A549 (cell line): ENCODE data around the gene MEIOSIN. TPM values are rescaled to one million over a fixed set of nuclear protein-coding genes. Genes with fewer than 3 reads are reported as not detected.

Experiments used
- ATAC-seq, 2 experiments: fragments of 200-7000 bp in 1 of 2; fragments of >200 bp in 1 of 2; cut with Nextera tagmentation in 1 of 2; cut with Tn5 transposase in 1 of 2; 3 replicates each; pipeline versions ENCODE4 v1.8.0 to v1.9.1; 2018 to 2020; ENCODE audit warnings: mild to moderate bottlenecking in 1 of 2, moderate library complexity in 1 of 2
- CTCF ChIA-PET: fragments of 300-600 bp; sonication (Branson Sonifier 250); formaldehyde crosslinking; extraction: SDS; loops from one replicate; lab custom pipeline; 2021; ENCODE audit warnings: antibody characterized with exemption, inconsistent platforms; lab: Yijun Ruan, JAX
- POLR2A ChIA-PET: fragments of 350-600 bp; formaldehyde crosslinking; extraction: SDS; loops from one replicate; lab custom pipeline; 2021; ENCODE audit warnings: antibody characterized with exemption, inconsistent platforms; lab: Yijun Ruan, JAX
- DNase-seq, 2 experiments: peaks; one replicate each; pipeline versions ENCODE4 v3.0.0 to v3.0.0-alpha.2; 2011 to 2016; ENCODE audit warnings: low read depth in 1 of 2, low spot score in 1 of 2
- FAIRE-seq: peaks from 2 replicates; lab custom pipeline; 2011; peaks lifted over from hg19 to GRCh38; lab: Jason Lieb, UNC
- H3K27ac ChIP-seq, 2 experiments: fragments of >200 bp; sonication (Bioruptor Twin); formaldehyde crosslinking; 3 replicates each; pipeline ENCODE4 v1.5.1; 2016 to 2017
- H3K4me1 ChIP-seq: fragments of >200 bp; sonication (Bioruptor Twin); formaldehyde crosslinking; 3 replicates; pipeline ENCODE4 v1.6.1; 2016
- H3K4me2 ChIP-seq: fragments of >200 bp; sonication (Bioruptor Twin); formaldehyde crosslinking; 3 replicates; pipeline ENCODE4 v1.6.1; 2016
- H3K4me3 ChIP-seq: fragments of >200 bp; sonication (Bioruptor Twin); formaldehyde crosslinking; 3 replicates; pipeline ENCODE4 v1.5.1; 2016
- H3K9me3 ChIP-seq: fragments of >200 bp; sonication (Bioruptor Twin); formaldehyde crosslinking; 3 replicates; pipeline ENCODE4 v1.6.1; 2016
- BHLHE40 ChIP-seq: IDR thresholded peaks from 2 replicates; pipeline ENCODE4 v1.6.1; 2012; ENCODE audit warnings: low read depth, low read length, inconsistent platforms
- CBX8 ChIP-seq: fragments of 200-600 bp; sonication (generic); IDR thresholded peaks from 2 replicates; pipeline ENCODE4 v1.6.1; 2016
- CHD2 ChIP-seq: fragments of 150-350 bp; IDR thresholded peaks from 2 replicates; pipeline ENCODE4 v1.6.1; 2014; ENCODE audit warnings: low read length; ENCODE audit not compliant: partially characterized antibody
- CHD4 ChIP-seq: fragments of 200-600 bp; sonication (generic); IDR thresholded peaks from 2 replicates; pipeline ENCODE4 v1.6.1; 2016; ENCODE audit warnings: antibody characterized with exemption, mild to moderate bottlenecking, borderline replicate concordance
- FOSB ChIP-seq: fragments of 250-450 bp; sonication (Bioruptor Pico); IDR thresholded peaks from 2 replicates; pipeline ENCODE4 v1.5.0; 2020; ENCODE audit warnings: mild to moderate bottlenecking, moderate library complexity
- FOSL2 ChIP-seq, 2 experiments: fragments of 450-650 bp in 1 of 2; fragments of >200 bp in 1 of 2; sonication (Bioruptor Twin) in 1 of 2; formaldehyde crosslinking; IDR thresholded peaks; 2 replicates each; pipeline versions ENCODE4 v1.5.0 to v1.6.1; 2016 to 2020; ENCODE audit warnings: mild to moderate bottlenecking in 1 of 2, moderate library complexity in 1 of 2
- FOXS1 ChIP-seq: fragments of 250-450 bp; sonication (Bioruptor Pico); IDR thresholded peaks from 2 replicates; pipeline ENCODE4 v1.5.0; 2020; ENCODE audit warnings: mild to moderate bottlenecking, moderate library complexity
- HEYL ChIP-seq: fragments of 250-450 bp; sonication (Bioruptor Pico); IDR thresholded peaks from 2 replicates; pipeline ENCODE4 v1.8.0; 2021; ENCODE audit warnings: mild to moderate bottlenecking, moderate library complexity
- HOXA7 ChIP-seq: fragments of 250-450 bp; sonication (Bioruptor Pico); IDR thresholded peaks from 2 replicates; pipeline ENCODE4 v1.5.0; 2020; ENCODE audit warnings: mild to moderate bottlenecking, moderate library complexity
- HOXB13 ChIP-seq: fragments of 250-450 bp; sonication (Bioruptor Pico); IDR thresholded peaks from 2 replicates; pipeline ENCODE4 v1.5.0; 2020; ENCODE audit warnings: low read depth, mild to moderate bottlenecking, moderate library complexity
- JUNB ChIP-seq: fragments of >200 bp; sonication (Bioruptor Twin); formaldehyde crosslinking; IDR thresholded peaks from 2 replicates; pipeline ENCODE4 v1.6.1; 2016
- MAX ChIP-seq: IDR thresholded peaks from 2 replicates; pipeline ENCODE4 v1.6.1; 2012
- PHF8 ChIP-seq: fragments of 200-600 bp; sonication (generic); IDR thresholded peaks from 2 replicates; pipeline ENCODE4 v1.6.1; 2016; ENCODE audit warnings: low read depth, mild to moderate bottlenecking, antibody characterized with exemption, moderate library complexity, borderline replicate concordance
- RAD21 ChIP-seq, 2 experiments: fragments of >200 bp in 1 of 2; sonication (Bioruptor Twin) in 1 of 2; formaldehyde crosslinking in 1 of 2; IDR thresholded peaks in 1 of 2; conservative IDR thresholded peaks in 1 of 2; 2 replicates in 1 of 2; 3 replicates in 1 of 2; pipeline ENCODE4 v1.6.1; 2012 to 2018; ENCODE audit warnings: inconsistent platforms in 1 of 2
- RARB ChIP-seq: fragments of 250-450 bp; sonication (Bioruptor Pico); IDR thresholded peaks from 2 replicates; pipeline ENCODE4 v1.8.0; 2021; ENCODE audit warnings: mild to moderate bottlenecking, moderate library complexity
- TFCP2L1 ChIP-seq: fragments of 250-450 bp; sonication (Bioruptor Pico); IDR thresholded peaks from 2 replicates; pipeline ENCODE4 v1.5.0; 2021; ENCODE audit warnings: mild to moderate bottlenecking
- TP53 ChIP-seq: fragments of 250-450 bp; sonication (Bioruptor Pico); IDR thresholded peaks from 2 replicates; pipeline ENCODE4 v1.5.0; 2021; ENCODE audit warnings: mild to moderate bottlenecking, moderate library complexity
- ZNF302 ChIP-seq: fragments of 250-450 bp; sonication (Bioruptor Pico); IDR thresholded peaks from 2 replicates; pipeline ENCODE4 v1.9.0; 2021; ENCODE audit warnings: inconsistent platforms, mild to moderate bottlenecking, moderate library complexity
- WGBS: methylation state at CpG from one replicate; pipeline ENCODE4 v1.1.6; 2017; ENCODE audit errors: missing lambda C conversion rate; 5-methylcytosine and 5-hydroxymethylcytosine counted together
- polyA plus RNA-seq, 4 experiments: library from polyadenylated mRNA; depleted of rRNA in 3 of 4; stranded (reverse); fragments of >200 nt; fragmentation: RNase III in 1 of 4; extraction: RNeasy Plus Mini Kit Qiagen cat#74134 plus additional on column Dnase treatment in 1 of 4; gene quantifications; 2 replicates in 3 of 4; 3 replicates in 1 of 4; pipeline ENCODE4 v1.2.3, GENCODE V29; 2011 to 2017
- TF ChIP-seq, protein P1 (sequence below): IDR thresholded peaks from 2 replicates; pipeline ENCODE4 v1.6.1; 2012
- TF ChIP-seq, protein P2 (sequence below): fragments of 200-600 bp; sonication (generic); IDR thresholded peaks from 2 replicates; pipeline ENCODE4 v1.6.1; 2016; ENCODE audit warnings: antibody characterized with exemption, mild to moderate bottlenecking, moderate library complexity
- TF ChIP-seq, protein P3 (sequence below): fragments of 150-350 bp; IDR thresholded peaks from 2 replicates; pipeline ENCODE4 v1.6.1; 2014; ENCODE audit warnings: low read depth, mild to moderate bottlenecking, low read length

Gene MEIOSIN
- polyA plus RNA-seq, 2 of the 4 experiments (the other 2 are of a cell fraction) = not detected

- ATAC-seq = no peak
- Histone ChIP-seq H3K9me3 (no peaks in the 10 kb centered on the region), H3K4me2 (peak overlapping the region; percentile 84; the same call in 2 of the 3 replicates), H3K27ac (peak overlapping the region in 1 of 2 experiments; percentile 14; a peak in 2 of 6 replicates), H3K4me1 (peaks cover 34% of the 10 kb centered on the region), H3K4me3 (no peak overlapping the region)
- WGBS = 82% methylated on average over 3 of the region's 3 CpGs
- POLR2A ChIA-PET = interaction anchor here (1.2 kb wide), 1 partner anchor 54 kb away, joined by 4 read pairs; the partner anchor contains the start of gene SIX5
- TF ChIP-seq HOXB13 = 0 out of 2 replicates have a peak, but pooled peaks have one; percentile 44
- TF ChIP-seq, protein P1, sequence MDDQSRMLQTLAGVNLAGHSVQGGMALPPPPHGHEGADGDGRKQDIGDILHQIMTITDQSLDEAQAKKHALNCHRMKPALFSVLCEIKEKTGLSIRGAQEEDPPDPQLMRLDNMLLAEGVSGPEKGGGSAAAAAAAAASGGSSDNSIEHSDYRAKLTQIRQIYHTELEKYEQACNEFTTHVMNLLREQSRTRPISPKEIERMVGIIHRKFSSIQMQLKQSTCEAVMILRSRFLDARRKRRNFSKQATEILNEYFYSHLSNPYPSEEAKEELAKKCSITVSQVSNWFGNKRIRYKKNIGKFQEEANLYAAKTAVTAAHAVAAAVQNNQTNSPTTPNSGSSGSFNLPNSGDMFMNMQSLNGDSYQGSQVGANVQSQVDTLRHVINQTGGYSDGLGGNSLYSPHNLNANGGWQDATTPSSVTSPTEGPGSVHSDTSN = no peak
- no peak for FAIRE-seq
- no peak for DNase-seq
- CTCF ChIA-PET = interaction anchor here (0.9 to 12.7 kb wide), 9 partner anchors 8 to 158 kb away, joined by 3 to 160 read pairs (median 7); partner anchors contain the start of genes QPCTL, SIX5 and SNRPD2
Measured at GRCh38 chr19:45715139-45715538, 18.1 kb upstream of the MEIOSIN start.

GRCh38 chr19:45716359-45717130 is 16.7 kb upstream of the MEIOSIN start:
- Histone ChIP-seq H3K27ac (peak overlapping the region; percentile 92 to 96), H3K4me2 (peak overlapping the region; percentile 84), H3K4me3 (peak overlapping the region; percentile 80), H3K4me1 (peaks cover 34% of the 10 kb centered on the region), H3K9me3 (no peaks in the 10 kb centered on the region)
- ChIA-PET POLR2A (interaction anchor here (0.6 to 2.3 kb wide), 13 partner anchors 8 to 53 kb away, joined by 3 to 67 read pairs (median 5); partner anchors contain the start of genes FBXO46, QPCTL, SIX5 and SNRPD2), CTCF (interaction anchor here (0.7 to 12.7 kb wide), 20 partner anchors 9 to 100 kb away, joined by 3 to 160 read pairs (median 6); partner anchors contain the start of genes QPCTL, SIX5 and SNRPD2)
- TF ChIP-seq PHF8 (peak; percentile 24; the same call in 1 of the 2 replicates), TFCP2L1 (CRISPR knock-in tag) (peak; percentile 77; the same call in 1 of the 2 replicates), FOSB (CRISPR knock-in tag) (0 out of 2 replicates have a peak, but pooled peaks have one; percentile 32), JUNB (no peak), TP53 (peak; percentile 41; the same call in 1 of the 2 replicates), HOXA7 (CRISPR knock-in tag) (0 out of 2 replicates have a peak, but pooled peaks have one; percentile 43)
- TF ChIP-seq, protein P2, sequence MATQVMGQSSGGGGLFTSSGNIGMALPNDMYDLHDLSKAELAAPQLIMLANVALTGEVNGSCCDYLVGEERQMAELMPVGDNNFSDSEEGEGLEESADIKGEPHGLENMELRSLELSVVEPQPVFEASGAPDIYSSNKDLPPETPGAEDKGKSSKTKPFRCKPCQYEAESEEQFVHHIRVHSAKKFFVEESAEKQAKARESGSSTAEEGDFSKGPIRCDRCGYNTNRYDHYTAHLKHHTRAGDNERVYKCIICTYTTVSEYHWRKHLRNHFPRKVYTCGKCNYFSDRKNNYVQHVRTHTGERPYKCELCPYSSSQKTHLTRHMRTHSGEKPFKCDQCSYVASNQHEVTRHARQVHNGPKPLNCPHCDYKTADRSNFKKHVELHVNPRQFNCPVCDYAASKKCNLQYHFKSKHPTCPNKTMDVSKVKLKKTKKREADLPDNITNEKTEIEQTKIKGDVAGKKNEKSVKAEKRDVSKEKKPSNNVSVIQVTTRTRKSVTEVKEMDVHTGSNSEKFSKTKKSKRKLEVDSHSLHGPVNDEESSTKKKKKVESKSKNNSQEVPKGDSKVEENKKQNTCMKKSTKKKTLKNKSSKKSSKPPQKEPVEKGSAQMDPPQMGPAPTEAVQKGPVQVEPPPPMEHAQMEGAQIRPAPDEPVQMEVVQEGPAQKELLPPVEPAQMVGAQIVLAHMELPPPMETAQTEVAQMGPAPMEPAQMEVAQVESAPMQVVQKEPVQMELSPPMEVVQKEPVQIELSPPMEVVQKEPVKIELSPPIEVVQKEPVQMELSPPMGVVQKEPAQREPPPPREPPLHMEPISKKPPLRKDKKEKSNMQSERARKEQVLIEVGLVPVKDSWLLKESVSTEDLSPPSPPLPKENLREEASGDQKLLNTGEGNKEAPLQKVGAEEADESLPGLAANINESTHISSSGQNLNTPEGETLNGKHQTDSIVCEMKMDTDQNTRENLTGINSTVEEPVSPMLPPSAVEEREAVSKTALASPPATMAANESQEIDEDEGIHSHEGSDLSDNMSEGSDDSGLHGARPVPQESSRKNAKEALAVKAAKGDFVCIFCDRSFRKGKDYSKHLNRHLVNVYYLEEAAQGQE = no peak
- peak; percentile 7 for FAIRE-seq
- WGBS = 4% methylated on average over 24 of the region's 24 CpGs
- peak; percentile 14 to 20; a peak in 5 of 6 replicates for ATAC-seq
- DNase-seq = peak; percentile 36 to 50

DNA sequence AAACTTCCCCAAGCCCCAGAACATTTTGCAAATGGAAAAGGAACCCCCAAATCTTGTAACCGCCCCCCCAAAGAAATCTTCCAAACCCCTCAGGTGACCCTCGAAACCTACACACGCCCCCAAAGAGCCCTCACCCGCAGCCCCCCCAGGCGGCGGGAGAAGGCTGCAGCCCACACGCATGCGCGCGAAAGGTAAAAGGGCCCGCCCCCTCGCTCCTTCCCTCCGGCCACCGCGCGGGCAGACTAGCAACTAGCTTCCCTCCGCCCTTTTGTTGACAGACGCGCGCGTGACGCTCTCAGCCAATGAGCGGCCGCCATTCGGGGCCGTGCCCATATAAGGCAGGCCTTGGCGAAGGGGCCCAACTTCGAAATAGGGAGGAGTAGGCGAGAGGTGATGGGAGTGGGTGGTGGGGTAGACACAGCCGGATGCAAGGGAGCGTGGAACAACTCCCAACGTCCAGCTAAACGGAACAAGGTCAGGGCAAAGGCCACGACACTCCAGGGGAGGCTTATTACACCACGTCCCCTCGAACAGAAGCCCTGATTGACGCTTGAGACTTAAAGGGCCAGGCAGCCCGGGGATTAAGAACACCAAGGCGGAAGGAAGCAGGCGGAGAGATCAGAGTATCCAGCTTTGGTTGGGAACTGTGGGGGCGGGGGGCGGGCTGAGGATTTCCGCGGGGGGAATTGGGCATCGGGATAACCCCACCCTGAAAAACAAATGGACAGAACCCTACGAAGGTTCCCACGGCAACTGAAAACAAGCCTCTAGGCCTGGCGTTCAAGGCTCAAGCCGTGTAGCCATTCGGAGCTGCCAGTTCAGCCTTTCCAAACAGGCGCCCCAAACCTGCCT is 15.9 kb upstream of the MEIOSIN start:
- Histone ChIP-seq H3K4me1 (peaks cover 38% of the 10 kb centered on the region), H3K4me3 (peak overlapping the region; percentile 80), H3K9me3 (peaks cover 4% of the 10 kb centered on the region), H3K4me2 (peak overlapping the region; percentile 88), H3K27ac (peak overlapping the region; percentile 92 to 96)
- ATAC-seq = peak; percentile 92 to 97
- POLR2A ChIA-PET = interaction anchor here (0.6 to 2.3 kb wide), 16 partner anchors 9 to 52 kb away, joined by 3 to 67 read pairs (median 4); partner anchors contain the start of genes FBXO46, QPCTL, SIX5 and SNRPD2
- peak; percentile 99 to 100 for DNase-seq
- WGBS = 2% methylated on average over 45 of the region's 51 CpGs
- CTCF ChIA-PET = interaction anchor here (0.6 to 12.7 kb wide), 23 partner anchors 8 to 1226 kb away, joined by 3 to 160 read pairs (median 5); partner anchors contain the start of genes QPCTL, SIX5 and SNRPD2
- FAIRE-seq = peak; percentile 100
- TF ChIP-seq FOXS1 (CRISPR knock-in tag) (no peak), FOSB (CRISPR knock-in tag) (no peak), CHD2 (peak; percentile 39), PHF8 (no peak), HOXB13 (no peak), FOSL2 (IDR thresholded peaks at IDR 0.05) (no peak), FOSL2 (CRISPR knock-in tag; IDR thresholded peaks at IDR 0.05) (peak; percentile 60), ZNF302 (CRISPR knock-in tag) (no peak), MAX (peak; percentile 92), RAD21 (conservative IDR thresholded peaks at IDR 0.05 in 1 of 2, IDR thresholded peaks at IDR 0.05 in 1 of 2) (no peak), RARB (CRISPR knock-in tag) (peak; percentile 78; the same call in 1 of the 2 replicates), HEYL (CRISPR knock-in tag) (no peak), CHD4 (no peak), BHLHE40 (peak; percentile 68), CBX8 (no peak), TFCP2L1 (CRISPR knock-in tag) (no peak)
- TF ChIP-seq, protein P3, sequence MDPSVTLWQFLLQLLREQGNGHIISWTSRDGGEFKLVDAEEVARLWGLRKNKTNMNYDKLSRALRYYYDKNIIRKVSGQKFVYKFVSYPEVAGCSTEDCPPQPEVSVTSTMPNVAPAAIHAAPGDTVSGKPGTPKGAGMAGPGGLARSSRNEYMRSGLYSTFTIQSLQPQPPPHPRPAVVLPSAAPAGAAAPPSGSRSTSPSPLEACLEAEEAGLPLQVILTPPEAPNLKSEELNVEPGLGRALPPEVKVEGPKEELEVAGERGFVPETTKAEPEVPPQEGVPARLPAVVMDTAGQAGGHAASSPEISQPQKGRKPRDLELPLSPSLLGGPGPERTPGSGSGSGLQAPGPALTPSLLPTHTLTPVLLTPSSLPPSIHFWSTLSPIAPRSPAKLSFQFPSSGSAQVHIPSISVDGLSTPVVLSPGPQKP = peak; percentile 48; the same call in 1 of the 2 replicates
